Mesothelial cell of epicardium (in vitro differentiated cells): ENCODE measurements around the gene CASP3. TPM values are rescaled to one million over a fixed set of nuclear protein-coding genes. Genes with fewer than 3 reads are reported as not detected.

Experiments used
- DNase-seq, 2 experiments: peaks; one replicate each; pipeline ENCODE4 v3.0.0; 2021; ENCODE audit warnings: low spot score in 2 of 2; ENCODE audit not compliant: unreplicated experiment in 2 of 2
- H3K27ac Mint-ChIP-seq: 2 replicates; pipeline ENCODE4 v1.8.0; 2021; ENCODE audit warnings: mixed read lengths
- H3K27me3 Mint-ChIP-seq: 2 replicates; pipeline ENCODE4 v1.8.0; 2021; ENCODE audit warnings: low read depth, mixed read lengths
- H3K36me3 Mint-ChIP-seq: 2 replicates; pipeline ENCODE4 v1.8.0; 2021; ENCODE audit warnings: mixed read lengths
- H3K4me1 Mint-ChIP-seq: 2 replicates; pipeline ENCODE4 v1.8.0; 2021; ENCODE audit warnings: mixed read lengths
- H3K4me3 Mint-ChIP-seq: 2 replicates; pipeline ENCODE4 v1.8.0; 2021; ENCODE audit warnings: mild to moderate bottlenecking, moderate library complexity, mixed read lengths
- H3K9me3 Mint-ChIP-seq: 2 replicates; pipeline ENCODE4 v1.8.0; 2021; ENCODE audit warnings: mixed read lengths
- CTCF ChIP-seq: fragments of 200-600 bp; sonication (generic); IDR thresholded peaks from one replicate; pipeline ENCODE4 v1.5.0; 2021; ENCODE audit warnings: antibody characterized with exemption; ENCODE audit not compliant: unreplicated experiment
- total RNA-seq: library from RNA; stranded (reverse); gene quantifications from 3 replicates; pipeline ENCODE4 v1.2.1, GENCODE V29; 2021

The CASP3 gene
- total RNA-seq, 1 donor from 2014 or later = 21.0 TPM

- DNase-seq = no peak
- Mint-ChIP-seq H3K27me3 (no peaks in the 10 kb centered on the region), H3K4me1 (no peaks in the 10 kb centered on the region), H3K9me3 (no peaks in the 10 kb centered on the region), H3K27ac (no peak overlapping the region), H3K36me3 (peaks cover 33% of the 10 kb centered on the region), H3K4me3 (no peak overlapping the region)
- TF ChIP-seq CTCF = no peak
Observed at GRCh38 chr4:184671101-184671500, 21.9 kb upstream of the CASP3 start.

DNA sequence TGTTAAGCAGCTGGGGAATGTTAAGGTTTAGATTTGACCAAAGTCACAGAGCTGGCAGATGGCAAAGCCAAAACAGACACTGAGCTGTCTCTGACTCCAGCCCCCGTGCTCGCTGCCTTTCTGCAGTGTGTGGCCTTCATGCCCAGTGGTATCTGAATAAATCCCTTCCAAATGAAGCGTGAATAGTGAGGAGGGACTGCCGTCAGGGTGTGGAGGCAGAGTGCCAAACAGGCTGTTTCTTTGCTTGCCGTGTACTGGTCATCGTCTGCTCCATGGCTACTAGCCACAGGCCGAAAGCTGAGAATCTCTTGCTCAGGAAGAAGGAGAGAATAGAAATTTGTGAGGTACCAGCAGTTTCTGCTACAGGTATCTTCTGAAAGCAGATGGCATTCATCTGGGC, 20.0 kb upstream of the CASP3 start:
- no peaks in the 10 kb centered on the region for H3K27me3 Mint-ChIP-seq
- no peak overlapping the region for H3K4me3 Mint-ChIP-seq
- TF ChIP-seq CTCF = no peak
- H3K36me3 Mint-ChIP-seq = peaks cover 32% of the 10 kb centered on the region
- H3K9me3 Mint-ChIP-seq = no peaks in the 10 kb centered on the region
- no peaks in the 10 kb centered on the region for H3K4me1 Mint-ChIP-seq
- DNase-seq = no peak
- H3K27ac Mint-ChIP-seq = no peak overlapping the region

- DNase-seq = no peak
- Mint-ChIP-seq H3K27ac (no peak overlapping the region), H3K27me3 (no peaks in the 10 kb centered on the region), H3K9me3 (no peaks in the 10 kb centered on the region), H3K4me3 (no peak overlapping the region), H3K36me3 (peaks cover 28% of the 10 kb centered on the region), H3K4me1 (no peaks in the 10 kb centered on the region)
- TF ChIP-seq CTCF = no peak
Observed at GRCh38 chr4:184668511-184669114, 19.4 kb upstream of the CASP3 start.

GRCh38 chr4:184668096-184668495, 18.8 kb upstream of the CASP3 start:
- no peak overlapping the region for H3K4me3 Mint-ChIP-seq
- H3K27ac Mint-ChIP-seq = no peak overlapping the region
- H3K9me3 Mint-ChIP-seq = no peaks in the 10 kb centered on the region
- H3K27me3 Mint-ChIP-seq = no peaks in the 10 kb centered on the region
- no peak for DNase-seq
- peaks cover 28% of the 10 kb centered on the region for H3K36me3 Mint-ChIP-seq
- TF ChIP-seq CTCF = no peak
- H3K4me1 Mint-ChIP-seq = no peaks in the 10 kb centered on the region

DNA sequence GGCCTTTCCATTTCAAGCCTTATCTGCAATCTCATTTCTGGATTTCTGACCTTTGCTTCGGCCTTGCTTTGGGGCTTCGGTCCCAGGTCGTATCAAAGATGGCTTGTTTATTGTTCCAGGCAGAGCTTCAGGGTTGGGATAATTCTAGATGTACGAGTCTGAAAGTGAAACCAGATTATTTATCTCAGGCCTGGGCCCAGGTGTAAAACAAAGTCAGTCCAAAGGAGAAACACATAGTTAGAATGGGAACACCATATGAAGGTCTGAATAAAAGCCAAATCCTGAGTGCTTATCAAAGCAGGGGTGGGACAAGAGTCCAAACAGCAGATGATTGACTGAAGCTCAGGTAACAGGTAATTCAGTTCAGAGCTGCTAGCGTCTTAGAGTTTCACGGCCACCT, 17.4 kb upstream of the CASP3 start:
- no peaks in the 10 kb centered on the region for H3K9me3 Mint-ChIP-seq
- no peaks in the 10 kb centered on the region for H3K27me3 Mint-ChIP-seq
- no peak overlapping the region for H3K4me3 Mint-ChIP-seq
- peaks cover 19% of the 10 kb centered on the region for H3K36me3 Mint-ChIP-seq
- no peaks in the 10 kb centered on the region for H3K4me1 Mint-ChIP-seq
- no peak overlapping the region for H3K27ac Mint-ChIP-seq
- no peak for TF ChIP-seq CTCF
- DNase-seq = no peak
